IPS-15b (cell line): Measurements from ENCODE around the gene SOX6.
"Not testable (repeated sequence)": the region's sequence is repeated elsewhere in the genome, so short reads cannot be mapped to it uniquely, and the experiment has no call there.

ENCODE experiments used
- H3K27me3 ChIP-seq: one replicate; pipeline ENCODE4 v1.6.1; 2013; ENCODE audit warnings: low read length; ENCODE audit not compliant: control insufficient read depth, insufficient read depth
- H3K36me3 ChIP-seq: one replicate; pipeline ENCODE4 v1.6.1; 2013; ENCODE audit warnings: low read length; ENCODE audit not compliant: control insufficient read depth, insufficient read depth
- H3K4me1 ChIP-seq: one replicate; pipeline ENCODE4 v1.6.1; 2013; ENCODE audit warnings: mild to moderate bottlenecking, low read length; ENCODE audit not compliant: control insufficient read depth, insufficient read depth
- H3K4me3 ChIP-seq: one replicate; pipeline ENCODE4 v1.5.1; 2013; ENCODE audit warnings: low read depth, low read length
- H3K9ac ChIP-seq: one replicate; pipeline ENCODE4 v1.6.1; 2013; ENCODE audit warnings: low read depth, mild to moderate bottlenecking, low read length
- H3K9me3 ChIP-seq: one replicate; pipeline ENCODE4 v1.6.1; 2013; ENCODE audit warnings: mild to moderate bottlenecking, low read length; ENCODE audit not compliant: control insufficient read depth, insufficient read depth

SOX6 gene

DNA sequence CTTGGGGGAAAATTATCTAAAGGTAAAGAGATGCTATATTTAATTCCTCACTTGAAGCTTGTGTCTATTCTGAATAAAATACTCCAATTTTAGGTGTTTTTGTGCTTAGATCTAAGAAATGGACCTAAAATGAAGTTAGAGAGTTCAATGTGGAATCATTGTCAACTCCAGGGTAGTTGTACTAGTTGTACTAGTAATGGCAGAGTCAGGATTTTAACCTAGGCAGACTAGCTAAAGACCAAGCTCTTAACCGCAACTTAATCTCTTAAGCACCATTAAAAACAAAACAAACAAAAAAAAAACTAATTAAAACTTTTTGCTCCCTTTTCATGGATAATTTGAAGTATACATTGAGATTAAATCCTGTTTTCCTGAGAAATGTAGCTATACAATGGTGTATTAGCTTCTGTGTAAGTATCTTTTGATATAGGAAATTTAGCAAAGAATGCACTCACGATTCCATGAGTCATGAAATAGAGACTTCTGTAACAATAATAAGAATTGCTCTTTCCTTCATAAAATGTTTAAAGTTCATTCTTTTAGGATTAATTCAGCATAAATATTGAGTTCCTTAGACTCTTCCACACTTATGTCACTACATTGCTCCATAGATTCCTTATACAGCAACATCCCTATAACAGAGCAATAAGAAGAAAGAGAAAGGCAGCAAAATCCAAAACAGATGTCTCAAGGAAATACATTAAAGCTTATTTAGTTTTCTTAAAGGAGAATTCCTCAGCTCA, 26.5 kb upstream of the SOX6 start:
- H3K27me3 ChIP-seq, result no peaks in the 10 kb centered on the region
- no peak overlapping the region for H3K4me3 ChIP-seq
- H3K4me1 ChIP-seq, result no peaks in the 10 kb centered on the region
- no peak overlapping the region for H3K9ac ChIP-seq
- H3K36me3 ChIP-seq, result no peaks in the 10 kb centered on the region
- H3K9me3 ChIP-seq, result no peaks in the 10 kb centered on the region

DNA sequence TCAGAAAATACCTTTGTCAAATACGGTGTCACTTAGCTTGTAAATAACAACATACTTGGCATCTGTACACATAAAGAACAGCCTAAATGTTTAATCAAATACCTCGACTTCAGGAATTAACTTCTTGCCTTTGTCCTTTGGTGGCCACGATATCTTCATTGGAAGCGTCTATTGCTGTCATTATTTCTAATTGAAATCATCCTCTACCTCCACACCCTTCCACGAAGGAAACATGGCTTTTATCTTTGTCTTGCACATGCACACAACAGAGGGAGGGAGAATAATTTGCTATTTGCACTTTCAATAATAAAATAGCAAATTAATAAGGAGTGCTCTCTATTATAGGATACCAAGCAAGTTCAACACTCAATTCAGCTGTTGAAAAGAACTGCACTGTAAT, 25.8 kb upstream of the SOX6 start:
- Histone ChIP-seq H3K27me3 (no peaks in the 10 kb centered on the region), H3K9ac (no peak overlapping the region)

DNA sequence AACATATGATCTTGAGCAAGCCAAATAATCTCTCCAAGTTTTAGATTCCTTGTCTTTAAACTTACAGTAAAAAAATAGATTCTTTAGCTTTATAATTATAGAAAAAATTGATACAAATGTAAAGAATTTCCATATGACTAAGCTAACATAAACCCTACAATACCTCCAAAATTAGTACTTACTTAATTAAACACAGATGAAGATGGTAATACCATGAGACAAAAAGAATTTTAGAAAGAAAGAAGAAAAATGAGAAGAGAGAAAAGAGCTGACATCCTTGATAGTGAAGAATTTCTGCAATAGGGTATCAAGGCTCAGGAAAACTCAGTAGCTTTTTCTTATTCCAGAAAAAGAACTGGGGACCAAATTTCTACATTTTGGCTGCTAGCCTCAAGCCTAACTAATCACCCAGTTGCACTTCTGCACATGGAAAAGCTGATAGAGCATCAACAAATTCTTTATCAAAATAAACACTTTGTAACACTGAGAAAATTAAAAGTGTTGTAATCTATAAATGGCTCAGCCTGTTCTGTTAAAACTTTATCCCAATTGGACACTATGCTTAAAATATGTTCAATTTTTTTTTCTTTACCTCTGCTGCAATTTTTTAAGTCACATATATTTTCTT, 24.7 kb upstream of the SOX6 start:
- Histone ChIP-seq H3K4me1 (no peaks in the 10 kb centered on the region), H3K4me3 (no peak overlapping the region), H3K9me3 (no peaks in the 10 kb centered on the region), H3K27me3 (no peaks in the 10 kb centered on the region), H3K36me3 (no peaks in the 10 kb centered on the region), H3K9ac (no peak overlapping the region)

More for the DNA sequence above, 25.8 kb upstream of the SOX6 start:
- H3K4me3 ChIP-seq, result no peak overlapping the region
- no peaks in the 10 kb centered on the region for H3K4me1 ChIP-seq
- no peaks in the 10 kb centered on the region for H3K9me3 ChIP-seq
- H3K36me3 ChIP-seq, result no peaks in the 10 kb centered on the region

DNA sequence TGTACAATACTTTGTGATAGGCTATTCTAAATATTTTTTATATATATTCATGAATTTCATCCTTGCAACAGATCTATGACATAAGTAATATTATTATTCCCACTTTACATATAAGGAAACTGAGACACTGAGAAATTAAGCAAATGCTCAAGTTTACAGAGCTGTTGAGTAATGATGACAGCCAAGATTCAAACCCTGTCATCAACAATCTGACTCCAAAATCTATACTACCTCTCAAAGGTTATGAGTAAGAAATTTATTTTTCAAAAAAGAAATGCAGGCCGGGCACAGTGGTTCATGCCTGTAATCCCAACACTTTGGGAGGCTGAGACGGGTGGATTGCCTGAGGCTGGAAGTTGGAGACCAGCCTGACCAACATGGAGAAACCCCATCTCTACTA, 22.6 kb upstream of the SOX6 start:
- Histone ChIP-seq H3K9ac (no peak overlapping the region), H3K4me3 (no peak overlapping the region), H3K4me1 (no peaks in the 10 kb centered on the region), H3K9me3 (no peaks in the 10 kb centered on the region), H3K27me3 (no peaks in the 10 kb centered on the region), H3K36me3 (no peaks in the 10 kb centered on the region)

DNA sequence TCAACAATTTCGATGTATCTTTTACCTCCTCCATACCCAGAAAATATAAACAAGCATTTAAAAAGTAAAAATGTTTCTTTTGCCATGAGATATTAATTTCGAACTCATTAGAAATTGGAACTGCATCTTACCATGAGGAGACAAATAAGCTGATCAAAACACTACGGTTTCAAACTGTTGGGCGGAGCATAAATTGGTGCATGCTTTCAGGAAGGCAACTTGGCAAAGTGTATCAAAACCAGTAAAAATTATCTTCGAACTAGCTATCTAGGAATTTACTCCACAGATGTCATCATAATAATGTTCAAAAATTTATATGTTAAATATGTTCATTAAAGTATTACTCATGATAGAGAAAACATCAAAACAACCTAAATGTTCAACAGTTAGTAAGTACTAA, 21.4 kb upstream of the SOX6 start:
- Histone ChIP-seq H3K4me3 (no peak overlapping the region), H3K27me3 (no peaks in the 10 kb centered on the region), H3K4me1 (no peaks in the 10 kb centered on the region), H3K9ac (no peak overlapping the region), H3K36me3 (no peaks in the 10 kb centered on the region), H3K9me3 (no peaks in the 10 kb centered on the region)

DNA sequence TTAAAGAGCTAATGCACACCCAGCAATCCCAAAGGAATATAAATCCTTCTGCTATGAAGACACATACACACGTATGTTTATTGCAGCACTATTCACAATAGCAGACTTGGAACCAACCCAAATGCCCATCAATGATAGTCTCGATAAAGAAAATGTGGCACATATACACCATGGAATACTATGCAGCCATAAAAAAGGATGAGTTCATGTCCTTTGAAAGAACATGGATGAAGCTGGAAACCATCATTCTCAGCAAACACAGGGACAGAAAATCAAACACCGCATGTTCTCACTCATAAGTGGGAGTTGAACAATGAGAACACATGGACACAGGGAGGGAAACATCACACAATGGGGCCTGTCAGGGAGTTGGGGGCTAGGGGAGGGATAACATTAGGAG, 19.3 kb upstream of the SOX6 start:
- not testable (repeated sequence) for H3K9me3 ChIP-seq, H3K4me3 ChIP-seq

DNA sequence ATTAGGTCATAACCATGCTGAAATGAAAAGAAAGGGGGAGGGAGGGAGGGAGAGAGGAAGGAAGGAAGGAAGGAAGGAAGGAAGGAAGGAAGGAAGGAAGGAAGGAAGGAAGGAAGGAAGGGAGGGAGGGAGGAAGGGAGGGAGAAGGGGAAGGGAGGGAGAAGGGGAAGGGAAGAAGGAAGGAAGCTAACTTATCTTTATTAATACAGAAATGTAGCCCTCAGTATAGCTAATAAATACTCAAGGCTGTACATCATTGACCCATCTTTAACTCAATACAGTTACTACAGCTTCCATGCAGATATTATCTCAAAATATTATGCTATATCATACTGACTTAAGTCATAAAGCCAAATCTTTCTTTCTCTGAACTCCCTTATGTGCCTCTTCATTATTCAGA, 17.4 kb upstream of the SOX6 start:
- no peaks in the 10 kb centered on the region for H3K27me3 ChIP-seq
- no peaks in the 10 kb centered on the region for H3K4me1 ChIP-seq
- no peak overlapping the region for H3K4me3 ChIP-seq
- H3K36me3 ChIP-seq, result no peaks in the 10 kb centered on the region
- H3K9ac ChIP-seq, result no peak overlapping the region
- H3K9me3 ChIP-seq, result no peaks in the 10 kb centered on the region

More for the DNA sequence above, 19.3 kb upstream of the SOX6 start:
- not testable (repeated sequence) for H3K4me1 ChIP-seq, H3K36me3 ChIP-seq, H3K9ac ChIP-seq, H3K27me3 ChIP-seq

DNA sequence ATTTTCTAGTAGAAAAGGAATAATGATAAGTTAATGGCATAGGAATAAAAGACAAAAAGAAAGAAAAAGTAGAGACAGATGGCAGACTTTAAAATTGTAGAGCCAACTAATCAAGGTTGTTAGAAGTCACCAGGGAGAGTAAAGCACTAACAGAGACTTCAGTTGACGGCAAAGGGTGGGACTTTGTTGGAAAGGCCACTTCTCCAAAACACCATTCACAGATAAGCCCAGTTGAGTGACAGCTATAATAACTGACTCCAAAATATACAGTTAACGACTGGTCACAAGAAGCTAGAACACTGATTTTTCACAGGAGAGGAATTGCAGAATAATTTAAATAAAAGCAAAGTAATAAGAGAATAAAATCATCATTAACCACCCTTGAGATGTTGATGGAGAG, 16.0 kb upstream of the SOX6 start:
- H3K4me3 ChIP-seq, result no peak overlapping the region
- H3K36me3 ChIP-seq, result no peaks in the 10 kb centered on the region
- H3K9ac ChIP-seq, result no peak overlapping the region
- no peaks in the 10 kb centered on the region for H3K27me3 ChIP-seq
- no peaks in the 10 kb centered on the region for H3K4me1 ChIP-seq
- H3K9me3 ChIP-seq, result no peaks in the 10 kb centered on the region

DNA sequence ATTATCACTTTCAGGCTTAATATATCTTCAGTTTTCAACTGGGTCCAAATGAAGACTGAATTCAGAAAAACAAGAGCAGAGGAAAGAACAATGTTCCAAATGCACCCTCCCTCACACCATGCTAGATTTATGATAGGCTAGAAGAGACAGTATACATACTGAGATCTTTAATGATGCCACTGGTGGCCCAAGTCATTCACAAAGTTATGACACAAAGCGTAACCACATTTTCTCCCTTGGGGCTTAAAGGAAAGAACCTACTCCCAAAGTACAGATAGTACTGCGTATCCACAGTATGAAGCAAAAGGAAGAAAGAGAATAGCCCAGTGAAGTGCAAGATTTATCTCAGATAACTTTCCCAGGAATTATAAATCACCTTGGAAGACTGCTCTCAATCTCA, 10.9 kb upstream of the SOX6 start:
- H3K4me3 ChIP-seq, result no peak overlapping the region
- no peaks in the 10 kb centered on the region for H3K27me3 ChIP-seq
- no peaks in the 10 kb centered on the region for H3K36me3 ChIP-seq
- no peaks in the 10 kb centered on the region for H3K9me3 ChIP-seq
- H3K4me1 ChIP-seq, result no peaks in the 10 kb centered on the region
- H3K9ac ChIP-seq, result no peak overlapping the region

DNA sequence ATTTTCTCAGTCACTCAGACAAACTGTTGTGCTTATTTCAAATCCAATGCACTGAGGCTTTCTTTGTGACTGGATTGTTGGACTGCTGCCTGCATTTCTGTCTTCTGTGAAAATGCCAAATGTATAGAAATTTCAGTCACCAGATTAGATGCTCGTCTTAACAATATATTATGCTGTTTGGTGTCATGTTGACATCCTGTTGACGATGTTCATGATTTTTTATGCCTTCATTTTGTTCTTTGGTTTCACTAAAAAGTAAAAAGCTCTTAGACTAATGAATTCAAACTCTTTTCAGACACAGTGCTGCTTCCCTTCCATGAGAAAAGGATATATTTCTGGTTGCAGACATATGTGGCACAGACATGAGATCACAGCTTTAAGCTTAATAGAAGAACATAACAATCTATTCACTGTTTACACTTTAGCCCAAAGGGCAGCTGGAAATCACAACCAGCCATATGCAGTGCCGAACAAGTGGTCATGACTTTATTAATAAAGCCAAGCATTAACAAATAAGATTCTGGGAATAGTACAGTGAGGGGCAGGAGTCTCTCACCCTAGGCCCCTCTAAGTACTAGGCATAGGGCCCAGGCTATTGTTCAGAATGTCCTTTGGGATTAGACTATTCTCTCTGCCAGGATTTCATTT, 9.4 kb upstream of the SOX6 start:
- Histone ChIP-seq H3K4me1 (no peaks in the 10 kb centered on the region), H3K9ac (no peak overlapping the region), H3K4me3 (no peak overlapping the region), H3K27me3 (no peaks in the 10 kb centered on the region), H3K9me3 (no peaks in the 10 kb centered on the region), H3K36me3 (no peaks in the 10 kb centered on the region)

DNA sequence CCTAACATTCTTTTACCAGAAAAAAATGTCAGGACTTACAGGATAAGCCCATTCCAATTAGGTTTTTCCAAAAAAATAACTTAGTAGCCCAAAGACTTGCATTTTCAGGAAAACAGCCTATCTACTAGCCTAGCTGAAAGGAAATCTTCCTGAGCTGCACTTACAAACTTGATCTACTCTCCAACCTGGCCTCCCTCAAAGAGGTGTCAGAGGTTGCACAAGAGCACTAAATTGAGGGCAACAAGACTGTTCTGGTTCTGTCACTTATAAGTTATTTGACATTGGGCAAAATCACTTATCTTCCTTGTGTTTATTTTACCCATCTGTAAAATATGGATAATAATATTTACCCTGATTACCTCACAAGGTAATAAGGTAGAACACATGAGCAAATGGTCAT, 7.9 kb upstream of the SOX6 start:
- Histone ChIP-seq H3K4me1 (no peaks in the 10 kb centered on the region), H3K4me3 (no peak overlapping the region), H3K36me3 (no peaks in the 10 kb centered on the region), H3K9ac (no peak overlapping the region), H3K27me3 (no peaks in the 10 kb centered on the region), H3K9me3 (no peaks in the 10 kb centered on the region)

DNA sequence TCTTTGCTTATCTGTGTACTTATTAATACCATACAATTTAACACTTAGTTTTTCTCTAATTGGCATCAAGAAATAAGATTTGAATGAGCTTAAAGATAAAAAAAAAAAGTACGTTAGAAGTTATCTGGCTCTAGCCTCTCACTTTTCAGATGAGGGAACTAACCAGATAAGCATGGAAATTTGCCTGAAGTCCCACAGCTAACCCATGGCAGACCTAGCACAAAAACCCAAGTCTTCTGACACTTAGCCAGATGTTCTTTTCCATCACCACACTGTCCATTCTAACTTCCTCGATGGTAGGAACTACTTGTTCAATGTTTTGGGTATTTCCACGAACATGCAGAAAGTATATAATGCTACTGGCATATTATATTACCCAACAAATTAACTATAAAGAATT, 7.4 kb upstream of the SOX6 start:
- H3K9me3 ChIP-seq, result no peaks in the 10 kb centered on the region
- no peak overlapping the region for H3K9ac ChIP-seq
- H3K27me3 ChIP-seq, result no peaks in the 10 kb centered on the region
- H3K36me3 ChIP-seq, result no peaks in the 10 kb centered on the region
- no peak overlapping the region for H3K4me3 ChIP-seq
- no peaks in the 10 kb centered on the region for H3K4me1 ChIP-seq
